Measurements from ENCODE around the gene ADGRV1. TPM values are rescaled to one million over a fixed set of nuclear protein-coding genes. Genes with fewer than 3 reads are reported as not detected.
"Not testable (repeated sequence)": the region's sequence is repeated elsewhere in the genome, so short reads cannot be mapped to it uniquely, and the experiment has no call there.

Gene ADGRV1
- total RNA-seq, 4 donors from 2014 or later, result 0.28 to 6.5 (median 3.7) TPM

GRCh38 chr5:91049112-91049511 is 490.5 kb downstream of the ADGRV1 start:
- no peaks in the 10 kb centered on the region for H3K27me3 ChIP-seq
- no peaks in the 10 kb centered on the region for H3K36me3 ChIP-seq
- no peaks in the 10 kb centered on the region for H3K4me1 ChIP-seq
- no peak for TF ChIP-seq CTCF (IDR thresholded peaks at IDR 0.05)
- no peak for TF ChIP-seq POLR2A (IDR thresholded peaks at IDR 0.05)
- no peak overlapping the region for H3K4me3 ChIP-seq
- H3K27ac ChIP-seq, result no peak overlapping the region
- DNase-seq, result no peak
- H3K9me3 ChIP-seq, result no peaks in the 10 kb centered on the region

DNA sequence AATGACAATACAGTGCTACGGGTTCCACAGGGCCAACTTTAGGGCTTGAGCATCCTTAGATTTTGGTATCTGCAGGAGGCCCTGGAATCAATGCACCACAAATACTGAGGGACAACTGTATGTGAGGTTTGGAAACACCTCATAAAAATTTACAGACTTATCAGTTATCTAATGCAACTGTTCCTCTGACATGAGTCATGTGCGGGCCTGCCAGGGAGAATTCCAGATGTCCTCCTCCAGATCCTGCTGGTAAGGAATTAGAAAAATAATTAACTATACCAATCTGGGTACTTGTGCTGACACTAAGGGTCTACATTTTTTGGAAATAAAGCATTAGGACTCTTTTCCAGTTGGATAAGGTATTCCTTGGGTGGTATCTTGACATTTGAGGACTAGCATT is 491.2 kb downstream of the ADGRV1 start:
- no peaks in the 10 kb centered on the region for H3K36me3 ChIP-seq
- no peaks in the 10 kb centered on the region for H3K9me3 ChIP-seq
- H3K4me1 ChIP-seq, result no peaks in the 10 kb centered on the region
- H3K27ac ChIP-seq, result no peak overlapping the region
- no peaks in the 10 kb centered on the region for H3K27me3 ChIP-seq
- TF ChIP-seq POLR2A (IDR thresholded peaks at IDR 0.05), result no peak
- no peak for TF ChIP-seq CTCF (IDR thresholded peaks at IDR 0.05)
- no peak for DNase-seq
- no peak overlapping the region for H3K4me3 ChIP-seq

GRCh38 chr5:91052411-91052810 is 493.8 kb downstream of the ADGRV1 start:
- H3K27ac ChIP-seq, H3K27me3 ChIP-seq, H3K4me1 ChIP-seq: not testable (repeated sequence)

GRCh38 chr5:91052977-91053740 is 494.6 kb downstream of the ADGRV1 start:
- no peaks in the 10 kb centered on the region for H3K9me3 ChIP-seq
- no peak for DNase-seq
- H3K27ac ChIP-seq, result no peak overlapping the region

More at GRCh38 chr5:91052411-91052810, 493.8 kb downstream of the ADGRV1 start:
- DNase-seq, H3K9me3 ChIP-seq, H3K36me3 ChIP-seq, H3K4me3 ChIP-seq: not testable (repeated sequence)

GRCh38 chr5:91053741-91054025 is 495.1 kb downstream of the ADGRV1 start:
- Histone ChIP-seq H3K27ac (no peak overlapping the region), H3K27me3 (no peaks in the 10 kb centered on the region), H3K4me1 (no peaks in the 10 kb centered on the region), H3K4me3 (no peak overlapping the region), H3K36me3 (no peaks in the 10 kb centered on the region), H3K9me3 (no peaks in the 10 kb centered on the region)
- TF ChIP-seq POLR2A (IDR thresholded peaks at IDR 0.05) (no peak), CTCF (IDR thresholded peaks at IDR 0.05) (no peak)
- DNase-seq, result no peak

More at GRCh38 chr5:91052977-91053740, 494.6 kb downstream of the ADGRV1 start:
- H3K4me1 ChIP-seq, result no peaks in the 10 kb centered on the region
- H3K27me3 ChIP-seq, result no peaks in the 10 kb centered on the region
- H3K4me3 ChIP-seq, result no peak overlapping the region
- no peaks in the 10 kb centered on the region for H3K36me3 ChIP-seq
- TF ChIP-seq CTCF (IDR thresholded peaks at IDR 0.05), result no peak
- no peak for TF ChIP-seq POLR2A (IDR thresholded peaks at IDR 0.05)

DNA sequence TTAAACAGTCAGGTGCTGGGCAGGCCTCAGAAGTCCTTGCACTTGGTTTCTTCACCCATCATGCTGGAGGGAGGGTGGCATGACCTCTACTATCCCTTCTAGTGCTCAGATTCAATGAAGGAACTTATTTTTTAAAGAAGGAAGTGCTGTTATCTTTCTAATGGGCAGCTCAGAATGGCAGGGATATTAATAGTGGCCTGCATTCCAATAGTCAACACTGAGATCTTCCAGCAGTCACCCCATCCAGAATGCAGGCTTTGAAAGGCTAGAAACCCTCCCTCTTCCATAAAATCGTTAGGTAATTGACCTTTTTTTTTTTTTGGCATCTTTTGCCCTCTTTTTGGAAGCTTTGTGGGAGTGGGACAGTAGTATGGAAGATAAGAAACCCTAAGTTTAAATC is 499.6 kb downstream of the ADGRV1 start:
- H3K9me3 ChIP-seq, result no peaks in the 10 kb centered on the region
- H3K27me3 ChIP-seq, result no peaks in the 10 kb centered on the region
- no peaks in the 10 kb centered on the region for H3K4me1 ChIP-seq
- no peak overlapping the region for H3K4me3 ChIP-seq
- no peak for DNase-seq
- H3K27ac ChIP-seq, result no peak overlapping the region
- H3K36me3 ChIP-seq, result no peaks in the 10 kb centered on the region
- no peak for TF ChIP-seq CTCF (IDR thresholded peaks at IDR 0.05)
- TF ChIP-seq POLR2A (IDR thresholded peaks at IDR 0.05), result no peak

All from Peyer's patch (tissue), 4 donors.